Stimulated activated CD4-positive, alpha-beta T cell treated with anti-CD3 and anti-CD28 coated beads, Interleukin-1b, Interleukin-23, amount 100 ng/mL, for 24 hours (primary cell): ENCODE data around the gene KRTAP6-1.

Experiments
- DNase-seq, 4 experiments: peaks; one replicate each; pipeline ENCODE4 v3.0.0-alpha.2; 2020; ENCODE audit warnings: low read depth in 4 of 4, low spot score in 1 of 4

The KRTAP6-1 gene, protein sequence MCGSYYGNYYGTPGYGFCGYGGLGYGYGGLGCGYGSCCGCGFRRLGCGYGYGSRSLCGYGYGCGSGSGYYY

DNA sequence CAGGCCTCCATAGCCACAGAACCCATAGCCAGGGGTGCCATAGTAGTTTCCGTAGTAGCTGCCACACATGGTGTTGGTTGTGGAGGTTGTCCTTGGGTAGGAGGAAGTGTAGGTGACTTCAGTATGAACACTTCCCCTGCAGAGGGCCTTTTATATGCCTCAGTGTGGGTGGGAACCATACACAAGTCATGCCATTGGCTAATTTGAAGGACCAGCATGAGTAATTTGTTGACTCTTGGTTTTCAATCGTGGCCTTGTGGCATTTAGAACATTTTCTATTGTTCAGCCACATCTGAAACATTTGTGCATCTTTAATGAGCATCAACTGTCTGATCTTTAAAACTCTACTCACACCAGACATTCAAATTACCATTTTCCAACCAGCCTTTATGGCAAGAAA lies at the start of gene KRTAP6-1:
Gene KRTAP6-1, minus strand, starts transcription at position 95 of the 400 bp plus-strand sequence. Its CDS starts 26 bp downstream, at position 69.
- no peak for DNase-seq

DNA sequence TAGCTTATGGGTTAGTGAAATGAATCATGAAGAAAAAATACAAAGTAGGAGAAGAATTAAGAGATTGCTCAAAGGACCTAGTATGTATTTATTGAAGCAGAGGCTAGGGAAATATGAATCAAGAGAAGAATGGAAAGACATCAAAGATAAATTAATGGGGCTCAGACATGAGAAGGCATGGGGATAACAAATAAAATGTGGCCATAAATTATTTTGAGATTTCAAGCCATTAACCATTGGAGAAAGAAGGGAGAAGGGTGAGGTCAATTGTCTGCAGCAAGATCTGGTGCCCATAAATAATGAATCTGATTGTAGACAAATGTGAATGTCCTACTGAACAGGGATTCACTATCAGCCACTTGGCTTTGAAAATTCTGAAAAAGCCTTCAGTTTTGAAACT lies 39.2 kb upstream of the KRTAP6-1 start:
- no peak for DNase-seq

DNA sequence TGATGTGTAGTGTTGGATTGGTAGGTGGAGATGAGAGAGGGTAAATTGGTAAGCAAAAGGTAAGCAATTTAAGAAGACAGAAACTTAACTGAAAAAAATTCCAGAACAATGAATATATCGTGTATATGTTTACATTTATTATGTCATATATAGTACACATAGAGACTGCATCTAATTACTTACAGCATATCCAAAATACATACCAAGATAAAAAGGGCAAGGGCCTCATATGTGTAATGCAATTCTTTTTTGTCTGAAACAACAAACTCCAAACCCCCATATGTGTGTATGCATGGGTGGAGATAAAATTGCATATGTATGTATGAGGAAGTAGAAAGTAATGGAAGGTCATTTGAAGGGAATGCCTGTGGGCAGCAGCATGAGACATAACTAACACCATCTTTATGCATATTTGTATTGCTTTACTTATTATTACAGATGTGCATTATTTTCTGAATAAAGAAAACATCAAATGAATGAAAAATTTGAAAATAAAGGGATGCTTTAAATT lies 33.2 kb upstream of the KRTAP6-1 start:
- no peak for DNase-seq

DNA sequence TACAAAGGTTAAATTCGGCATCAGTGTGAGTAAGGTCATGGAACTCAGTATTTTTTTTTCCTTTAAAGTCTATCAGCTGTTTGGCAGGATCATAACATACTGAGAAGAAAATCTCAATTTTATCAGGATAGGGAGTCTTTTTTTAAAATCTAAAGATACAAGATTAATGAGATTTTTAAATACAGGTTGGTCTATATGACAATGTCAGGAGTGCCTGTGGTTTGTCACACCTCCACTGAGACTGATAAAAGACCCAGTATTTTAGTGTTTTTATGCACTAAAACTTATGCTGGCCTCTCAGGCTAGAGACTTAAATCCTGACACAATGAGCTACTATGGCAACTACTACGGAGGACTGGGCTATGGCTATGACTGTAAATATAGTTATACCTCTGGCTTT lies 28.8 kb upstream of the KRTAP6-1 start, which contains the start of gene KRTAP20-3:
Gene KRTAP20-3, plus strand, starts transcription at position 301 of the 400 bp plus-strand sequence.
- DNase-seq = no peak

DNA sequence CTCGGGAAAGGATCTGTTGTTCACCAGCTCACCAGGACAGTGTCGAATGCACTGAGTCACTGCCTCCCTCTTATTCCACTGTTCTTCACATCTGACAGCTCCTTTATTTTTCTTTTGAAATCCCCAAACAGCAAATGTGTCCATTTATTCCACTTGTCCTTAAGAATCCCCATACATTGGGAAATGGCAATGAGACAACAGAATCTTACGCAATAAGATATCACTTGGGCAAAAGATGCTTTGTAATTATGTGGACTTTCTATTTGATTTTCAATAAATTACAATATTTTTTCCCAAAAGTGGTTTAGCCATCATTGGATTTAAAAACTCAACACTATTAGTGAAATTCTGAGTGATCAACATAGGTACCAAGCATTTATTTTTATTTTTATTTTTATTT lies 25.0 kb upstream of the KRTAP6-1 start:
- DNase-seq = no peak

DNA sequence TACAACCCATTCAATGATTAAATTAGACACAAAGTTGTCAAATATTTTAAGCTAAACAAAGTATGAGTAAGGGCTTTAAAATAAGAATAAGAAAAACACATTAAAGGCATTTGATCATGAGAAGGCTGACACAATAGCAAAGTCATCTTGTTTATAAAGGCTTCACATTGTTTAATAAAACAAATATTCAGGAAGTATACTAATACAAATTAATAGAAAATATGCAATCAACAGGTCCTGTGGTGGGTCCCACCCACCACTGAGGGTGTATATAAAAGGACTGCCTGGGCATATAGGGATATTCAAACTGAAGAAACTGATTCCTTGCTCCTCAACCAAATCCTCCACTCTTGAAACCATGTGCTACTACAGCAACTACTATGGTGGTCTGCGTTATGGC lies 21.2 kb upstream of the KRTAP6-1 start, which contains the start of gene KRTAP20-2:
Gene KRTAP20-2, plus strand, starts transcription at position 301 of the 400 bp plus-strand sequence. Its CDS starts 58 bp downstream, at position 359.
- no peak for DNase-seq

DNA sequence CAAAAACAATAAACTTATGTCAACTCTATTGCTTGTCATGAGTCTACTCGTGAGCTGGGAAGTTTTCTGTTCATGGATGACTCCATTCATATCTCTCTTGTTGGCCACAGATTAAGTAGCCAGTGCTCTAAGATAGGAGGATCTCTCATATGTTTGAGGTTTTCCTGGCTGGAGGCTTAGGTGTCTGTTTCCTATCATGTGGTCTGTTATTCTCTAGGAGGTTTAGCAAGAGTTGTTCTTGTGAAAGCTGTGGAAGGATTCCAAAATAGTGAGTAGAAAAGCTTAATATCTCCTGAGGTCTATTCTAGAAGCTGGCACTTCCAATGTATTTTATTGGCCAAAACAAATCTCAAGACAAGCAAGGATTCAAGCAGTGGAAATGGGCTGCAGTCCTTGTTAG lies 15.5 kb upstream of the KRTAP6-1 start:
- DNase-seq = no peak

DNA sequence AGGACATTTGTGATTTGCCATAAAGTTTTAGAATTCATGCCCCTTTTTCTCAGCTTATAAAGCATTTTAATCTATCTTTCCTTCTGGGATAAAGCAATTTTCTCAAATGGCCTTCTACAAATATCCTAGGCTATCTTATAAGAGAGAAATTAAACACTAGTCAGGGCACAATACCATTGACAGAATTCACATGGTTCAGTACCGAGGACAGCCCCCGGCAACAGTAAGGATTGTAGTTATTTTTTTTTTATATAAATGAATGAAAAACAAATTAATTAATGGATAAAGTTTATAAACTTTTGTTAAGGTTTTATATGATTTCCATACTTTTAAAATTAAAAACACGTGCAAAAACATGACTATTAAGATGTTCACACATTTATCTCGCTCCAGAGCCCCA lies 14.4 kb upstream of the KRTAP6-1 start:
- DNase-seq = no peak

DNA sequence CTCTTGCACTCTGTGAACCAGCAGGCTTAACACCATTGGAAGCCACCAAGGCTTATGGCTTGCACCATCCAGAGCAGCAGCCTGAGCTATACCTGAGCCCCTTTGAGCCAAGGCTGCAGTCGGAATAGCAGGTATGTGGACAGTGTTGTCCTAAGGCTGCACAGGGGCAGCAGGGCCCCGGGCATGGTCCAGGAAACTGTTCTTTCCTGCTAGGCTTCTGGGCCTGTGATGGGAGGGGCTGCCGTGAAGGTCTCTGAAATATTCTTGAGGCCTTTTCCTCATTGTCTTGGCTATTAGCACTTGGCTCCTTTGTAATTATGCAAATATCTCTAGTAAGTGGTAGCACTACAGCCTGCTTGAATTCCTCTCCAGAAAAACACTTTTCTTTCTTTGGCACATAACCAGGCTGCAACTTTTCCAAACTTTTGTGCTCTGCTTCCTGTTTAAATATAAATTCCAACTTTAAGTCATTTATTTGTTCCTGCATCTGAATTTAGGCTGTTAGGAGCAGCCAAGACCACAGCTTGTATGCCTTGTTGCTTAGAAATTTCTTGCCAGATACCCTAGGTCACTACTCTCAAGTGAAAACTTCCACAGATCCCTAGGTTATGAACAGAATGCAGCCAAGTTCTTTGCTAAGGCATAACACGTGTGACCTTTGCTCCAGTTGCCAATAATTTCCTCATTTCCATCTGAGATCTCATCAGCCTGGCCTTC lies 11.9 kb upstream of the KRTAP6-1 start:
- no peak for DNase-seq

DNA sequence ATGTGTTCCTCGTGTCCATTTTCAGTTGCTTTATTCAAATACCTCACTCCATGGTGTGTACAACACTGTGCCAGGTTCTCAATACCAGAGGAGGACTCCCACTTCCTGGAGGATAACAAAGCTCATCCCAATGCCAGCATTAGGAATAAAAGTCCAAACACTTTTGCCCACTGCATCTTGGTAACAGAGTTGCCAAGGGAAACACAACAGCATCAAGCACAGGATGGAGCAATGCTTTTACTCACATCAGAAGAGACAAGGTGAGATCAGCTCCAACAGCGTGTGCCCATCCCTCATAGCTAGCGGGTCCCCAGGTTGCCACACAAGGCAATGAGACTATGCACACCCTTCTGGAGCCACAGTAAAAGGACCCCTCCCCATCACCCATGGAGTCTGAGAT lies 9.6 kb upstream of the KRTAP6-1 start:
- DNase-seq = no peak

DNA sequence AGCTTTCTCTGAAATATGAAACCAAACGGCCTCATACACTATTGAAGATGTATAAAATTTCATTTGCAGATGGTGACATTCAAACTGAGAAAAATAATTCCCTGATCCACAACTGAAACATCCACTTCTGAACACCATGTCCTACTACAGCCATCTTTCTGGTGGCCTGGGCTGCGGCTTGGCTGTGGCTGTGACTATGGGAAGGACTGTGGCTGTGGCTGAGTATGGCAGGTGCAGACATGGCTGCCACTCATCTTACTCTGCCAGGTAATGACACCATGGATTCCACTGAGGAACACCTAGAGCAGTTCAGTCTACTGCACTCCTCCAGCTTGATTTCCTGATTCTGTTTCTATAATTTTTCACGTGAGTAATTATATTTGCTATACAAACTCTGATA lies 6.8 kb upstream of the KRTAP6-1 start, which contains the start of gene KRTAP20-4:
Gene KRTAP20-4, plus strand, starts transcription at position 106 of the 400 bp plus-strand sequence.
- DNase-seq = no peak

DNA sequence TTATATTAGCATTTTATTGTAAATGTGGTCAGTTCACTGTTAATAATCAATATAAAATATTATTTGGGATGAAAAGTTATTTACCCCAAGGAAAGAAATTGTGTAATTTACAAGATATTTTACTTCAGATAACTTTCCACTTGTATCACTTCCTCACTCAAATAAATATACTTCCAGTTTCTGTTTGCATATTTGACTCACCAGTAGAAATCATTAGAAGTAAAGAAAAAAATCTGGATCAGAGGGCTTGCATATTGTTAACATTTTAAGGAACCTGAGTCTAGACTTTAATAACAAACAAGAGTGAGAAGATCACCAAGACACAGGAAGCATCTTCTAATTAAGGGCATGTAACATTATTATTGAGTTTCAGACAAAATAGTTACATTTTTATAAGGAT lies 6.3 kb upstream of the KRTAP6-1 start:
- no peak for DNase-seq

DNA sequence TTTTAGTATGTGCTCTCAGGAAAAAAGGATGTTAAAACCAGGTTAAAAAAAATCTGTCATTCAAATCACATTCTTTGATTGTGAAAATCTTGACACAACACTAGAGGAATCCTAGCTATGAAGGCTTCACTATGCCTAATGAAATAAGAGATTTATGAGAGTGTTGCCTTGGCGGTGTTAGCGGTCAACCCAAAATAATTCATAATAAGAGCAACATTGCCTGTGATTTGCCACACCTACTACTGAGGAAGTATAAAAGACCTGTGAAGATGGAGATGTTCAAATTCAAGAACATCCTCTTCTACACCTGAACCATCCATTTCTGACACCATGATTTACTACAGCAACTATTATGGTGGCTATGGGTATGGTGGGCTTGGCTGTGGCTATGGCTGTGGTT lies 2.4 kb upstream of the KRTAP6-1 start, which contains the start of gene KRTAP20-1:
Gene KRTAP20-1, plus strand, starts transcription at position 301 of the 400 bp plus-strand sequence. Its CDS starts 30 bp downstream, at position 331.
- no peak for DNase-seq

DNA sequence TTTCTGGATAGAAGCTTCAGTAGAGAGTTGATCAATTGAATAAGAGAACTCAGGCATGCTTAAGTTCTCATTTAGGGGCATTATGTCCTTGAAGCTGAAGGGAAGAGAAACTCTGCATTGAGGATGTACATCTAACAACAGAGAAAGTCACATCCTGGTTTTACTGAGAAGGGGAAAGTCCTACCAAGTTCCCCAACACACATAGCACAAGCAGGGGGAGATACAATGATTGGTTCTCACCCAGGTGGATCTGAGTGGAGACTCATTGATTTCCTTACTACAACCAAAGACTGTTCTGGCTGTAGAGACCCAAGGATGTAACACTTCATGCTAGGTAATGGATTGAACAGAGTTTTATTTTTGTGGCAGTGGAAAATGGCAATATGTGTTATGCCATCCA lies 1.5 kb upstream of the KRTAP6-1 start:
- DNase-seq = no peak

DNA sequence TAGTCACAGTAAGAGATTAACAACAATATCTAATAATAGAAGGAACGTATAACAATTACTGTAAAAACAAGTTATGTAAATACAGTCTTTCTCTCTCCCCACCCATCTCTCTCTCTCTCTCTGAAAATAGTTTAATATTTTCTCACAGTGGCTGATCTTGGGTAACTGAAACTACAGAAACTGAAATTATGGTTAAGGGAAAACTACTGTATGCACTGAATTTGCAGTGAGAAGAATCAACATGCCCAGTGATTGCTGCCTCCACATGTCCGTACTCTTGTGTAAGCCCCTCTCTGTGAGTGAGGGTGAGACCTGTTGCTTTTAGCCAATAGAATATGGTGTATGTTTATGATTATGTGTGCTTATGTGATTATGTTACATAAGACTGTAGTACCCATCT lies 1.6 kb downstream of the KRTAP6-1 start:
- DNase-seq = no peak

DNA sequence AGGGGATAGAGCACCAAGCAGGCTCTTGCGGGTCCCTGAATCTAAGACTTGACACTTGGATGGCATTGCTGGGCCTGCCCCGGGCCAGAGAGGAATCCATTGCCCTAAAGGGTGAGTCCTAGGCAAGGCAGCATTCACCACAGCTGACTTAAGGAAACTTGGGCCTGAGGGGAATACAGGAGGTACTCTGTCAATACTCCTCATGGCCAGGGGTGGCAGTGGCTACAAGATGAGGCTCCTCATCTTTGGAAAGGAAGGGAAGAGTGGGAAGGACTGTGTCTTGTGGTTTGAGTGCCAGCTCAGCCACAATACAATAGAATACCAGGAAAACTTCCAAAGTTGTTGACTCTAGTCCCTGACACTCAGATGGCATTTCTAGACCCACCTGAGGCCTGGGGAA lies 7.8 kb downstream of the KRTAP6-1 start:
- DNase-seq = no peak

DNA sequence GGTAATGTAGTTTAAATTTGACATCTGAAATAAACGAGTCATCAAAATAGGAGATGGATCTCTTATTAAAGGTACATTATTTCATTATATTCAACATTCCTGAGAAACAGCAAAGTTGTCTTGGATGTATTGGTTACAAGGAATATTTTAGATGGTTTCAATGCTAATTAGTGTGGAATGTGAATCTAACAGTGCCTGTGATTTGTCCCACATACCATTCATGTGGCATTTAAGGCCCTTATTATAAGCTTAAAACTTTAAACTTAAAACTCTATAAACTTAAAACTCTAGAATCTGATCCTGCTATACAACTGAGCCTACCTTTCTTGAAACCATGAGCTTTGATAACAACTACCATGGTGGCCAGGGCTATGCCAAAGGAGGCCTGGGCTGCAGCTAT lies 12.9 kb downstream of the KRTAP6-1 start, which contains the start of gene KRTAP22-1:
Gene KRTAP22-1, plus strand, starts transcription at position 301 of the 400 bp plus-strand sequence.
- DNase-seq = no peak

DNA sequence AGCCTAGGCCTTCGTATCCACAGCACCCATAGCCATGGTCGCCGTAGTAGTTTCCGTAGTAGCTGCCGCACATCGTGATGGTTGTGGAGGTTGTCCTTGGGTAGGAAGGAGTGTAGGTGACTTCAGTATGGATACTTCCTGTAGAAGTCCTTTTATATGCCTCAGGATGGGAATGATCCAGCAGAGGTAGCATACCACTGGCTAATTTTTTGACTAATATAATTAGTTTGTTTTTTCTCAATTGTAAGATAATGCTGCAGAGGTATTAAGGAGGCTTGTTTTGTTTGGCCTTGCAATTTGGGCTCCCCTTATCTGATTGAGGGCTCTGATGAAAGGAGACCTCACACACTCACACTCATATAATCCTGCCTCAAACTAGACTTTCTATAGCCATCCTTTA lies 14.9 kb downstream of the KRTAP6-1 start, which contains the start of gene KRTAP6-2:
Gene KRTAP6-2, minus strand, starts transcription at position 101 of the 400 bp plus-strand sequence. Its CDS starts 28 bp downstream, at position 73.
- no peak for DNase-seq

DNA sequence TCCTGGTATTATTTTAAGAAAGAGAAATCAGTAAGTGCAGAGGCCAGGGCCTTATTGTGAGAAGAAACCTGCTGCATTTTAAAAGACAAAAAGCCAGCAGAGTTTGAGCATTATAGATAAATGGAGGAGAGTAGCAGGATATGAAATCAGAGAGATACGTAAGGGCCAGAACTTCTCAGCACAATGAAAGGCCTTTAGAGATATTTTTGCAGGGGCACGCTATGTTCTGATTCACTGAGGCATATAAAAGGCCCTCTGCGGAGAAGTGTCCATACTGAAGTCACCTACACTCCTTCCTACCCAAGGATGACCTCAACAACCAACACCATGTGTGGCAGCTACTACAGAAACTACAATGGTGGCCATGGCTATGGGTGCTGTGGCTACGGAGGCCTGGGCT lies 21.6 kb downstream of the KRTAP6-1 start, which contains the start of gene KRTAP6-3:
Gene KRTAP6-3, plus strand, starts transcription at position 301 of the 400 bp plus-strand sequence. Its CDS starts 6 bp downstream, at position 307.
- no peak for DNase-seq

DNA sequence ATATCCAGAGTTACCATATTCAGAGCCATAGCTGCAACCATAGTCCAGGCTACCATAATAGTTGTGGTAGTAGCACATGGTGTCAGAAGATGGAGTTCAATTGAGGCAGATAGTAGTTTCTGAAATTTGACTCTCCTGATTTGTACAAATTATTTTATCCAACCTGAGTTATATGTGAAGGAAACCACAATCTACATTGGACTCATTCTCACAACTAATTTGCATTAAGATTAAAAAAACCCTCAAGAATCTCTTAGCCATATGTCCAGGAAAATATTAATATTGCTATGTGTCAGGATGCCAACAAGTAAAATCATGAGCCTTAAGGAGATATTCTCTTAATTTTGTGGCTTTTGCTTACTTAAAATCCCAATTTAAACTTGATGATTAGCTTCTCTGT lies 23.4 kb downstream of the KRTAP6-1 start, which contains the start of gene KRTAP22-2:
Gene KRTAP22-2, minus strand, starts transcription at position 101 of the 400 bp plus-strand sequence.
- DNase-seq = no peak

DNA sequence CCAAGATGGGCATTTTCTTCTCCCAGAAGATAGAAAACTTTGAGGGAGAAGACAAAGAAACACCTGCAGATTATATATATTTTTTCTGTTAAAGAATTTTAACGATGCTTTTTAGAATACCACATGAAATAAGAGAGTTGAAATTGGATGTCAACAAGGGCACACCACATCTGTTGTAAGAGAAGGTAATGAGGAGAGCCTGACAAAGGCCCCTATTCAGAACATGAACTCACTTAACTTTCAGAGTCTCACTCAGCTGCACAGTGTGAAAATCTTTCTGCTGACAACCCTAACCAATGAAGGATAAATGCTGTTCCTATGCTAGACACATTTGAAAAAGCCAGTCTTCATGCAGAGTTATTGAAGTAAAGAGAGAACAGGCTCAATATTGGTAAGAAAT lies 30.9 kb downstream of the KRTAP6-1 start:
- no peak for DNase-seq

DNA sequence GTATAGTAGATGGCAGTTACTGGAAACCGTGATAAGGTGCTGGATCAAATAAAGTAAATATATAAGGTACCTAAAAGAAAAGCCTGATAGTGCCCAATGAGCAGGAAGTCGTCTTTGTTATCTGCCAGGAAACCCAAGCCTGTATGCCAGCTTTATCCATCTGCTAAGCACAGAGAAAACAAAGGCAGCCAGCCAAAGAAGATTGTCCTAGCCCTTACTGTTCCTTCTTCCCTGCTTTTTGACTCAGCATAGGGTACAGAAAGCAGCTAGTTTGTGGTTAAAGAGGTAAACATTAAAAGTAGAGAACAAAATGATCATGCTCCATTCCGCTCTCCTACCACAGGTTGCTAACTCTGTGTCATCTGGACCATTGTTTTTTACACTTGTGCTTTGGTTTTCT lies 33.6 kb downstream of the KRTAP6-1 start:
- no peak for DNase-seq
